Spleen (tissue), 11 donors: ENCODE results near the gene SSBP3. TPM values are rescaled to one million over a fixed set of nuclear protein-coding genes. Genes with fewer than 3 reads are reported as not detected.

Experiments used
- DNase-seq: peaks from one replicate; pipeline ENCODE4 v3.0.0-alpha.2; 2020
- H3K27ac ChIP-seq, 8 donors: fragments of 200-600 bp; sonication (generic) in 7 of 8; 1 replicate in 4 of 8; 2 replicates in 4 of 8; pipeline versions ENCODE4 v1.5.0 to v1.8.0; 2016 to 2021; ENCODE audit warnings: inconsistent platforms in 4 of 8, mild to moderate bottlenecking in 4 of 8, moderate library complexity in 1 of 8
- H3K27me3 ChIP-seq, 7 donors: fragments of 200-600 bp; sonication (generic) in 6 of 7; replicated peaks in 1 of 7; 1 replicate in 4 of 7; 2 replicates in 3 of 7; pipeline versions ENCODE4 v1.5.0 to v1.8.0; 2016 to 2021; ENCODE audit warnings: inconsistent platforms in 3 of 7, mild to moderate bottlenecking in 1 of 7
- H3K36me3 ChIP-seq, 6 donors: fragments of 200-600 bp; sonication (generic) in 5 of 6; 1 replicate in 4 of 6; 2 replicates in 2 of 6; pipeline versions ENCODE4 v1.5.0 to v1.8.0; 2016 to 2021; ENCODE audit warnings: inconsistent platforms in 2 of 6
- H3K4me1 ChIP-seq, 6 donors: fragments of 200-600 bp; sonication (generic) in 5 of 6; 1 replicate in 3 of 6; 2 replicates in 3 of 6; pipeline versions ENCODE4 v1.5.0 to v1.8.0; 2016 to 2021; ENCODE audit warnings: inconsistent platforms in 3 of 6
- H3K4me3 ChIP-seq, 8 donors: fragments of 200-600 bp; sonication (generic) in 7 of 8; 1 replicate in 4 of 8; 2 replicates in 4 of 8; pipeline versions ENCODE4 v1.5.0 to v1.8.0; 2016 to 2021; ENCODE audit warnings: inconsistent platforms in 4 of 8, mild to moderate bottlenecking in 4 of 8, moderate library complexity in 2 of 8
- H3K9me3 ChIP-seq, 8 donors: fragments of 200-600 bp; sonication (generic) in 7 of 8; 1 replicate in 4 of 8; 2 replicates in 4 of 8; pipeline versions ENCODE4 v1.5.0 to v1.8.0; 2016 to 2021; ENCODE audit warnings: inconsistent platforms in 4 of 8
- CTCF ChIP-seq, 11 experiments: fragments of 200-600 bp in 7 of 11; fragments of 450-650 bp in 4 of 11; sonication (generic) in 4 of 11; IDR thresholded peaks in 8 of 11; conservative IDR thresholded peaks in 3 of 11; 1 replicate in 7 of 11; 2 replicates in 4 of 11; pipeline versions ENCODE4 v1.4.0 to v1.8.0; 2016 to 2021; ENCODE audit warnings: antibody characterized with exemption in 11 of 11, inconsistent platforms in 4 of 11, mild to moderate bottlenecking in 1 of 11
- POLR2A ChIP-seq, 3 donors: fragments of 450-650 bp; IDR thresholded peaks; one replicate each; pipeline ENCODE4 v1.5.1; 2017; ENCODE audit warnings: antibody characterized with exemption in 3 of 3, mild to moderate bottlenecking in 1 of 3
- POLR2AphosphoS5 ChIP-seq, 3 donors: sonication (generic); formaldehyde crosslinking; IDR thresholded peaks; one replicate each; pipeline ENCODE4 v1.5.1; 2017; ENCODE audit warnings: antibody characterized with exemption in 3 of 3
- WGBS, 5 donors: extraction: QIAGEN DNeasy Blood & Tissue Kit in 3 of 5; methylation state at CpG; one replicate each; pipeline versions ENCODE4 v1.1.5 to v1.1.7; 2013 to 2018; 5-methylcytosine and 5-hydroxymethylcytosine counted together
- intact Hi-C: fragments of 100-400 bp; cut with DNase I; formaldehyde crosslinking; loops from one replicate; pipeline ENCODE4 v1.15.0; 2023; ENCODE audit warnings: low total_unique reads
- polyA plus RNA-seq, 3 donors: library from polyadenylated mRNA; stranded (reverse); fragments of 200-250 nt; gene quantifications; one replicate each; pipeline ENCODE4 v1.2.1, GENCODE V29; 2013
- total RNA-seq, 7 donors: library from RNA; depleted of rRNA in 3 of 7; stranded (reverse); fragments of >200 nt in 3 of 7; fragmentation: NEBNext Ultra II Directional in 4 of 7; extraction: Animal tissue kit (Norgen Biotek cat#: 25700) in 4 of 7; gene quantifications; one replicate each; pipeline versions ENCODE4 v1.1.0 to v1.2.1, GENCODE V29; 2016 to 2021
- donor health status: healthy with polysubstance abuse.
- donor health status: DM: no; HTN: no; CAD: no; lungs with moderate emphysema.
- donor health status: DM: no; HTN: no; CAD: no.
- donor health status: Bipolar disorder and iron deficiency.
- donor health status: healthy.
- donor health status: DM: no; HTN: no; CAD: no.
- donor health status: DM: yes; HTN: yes; CAD: no.

SSBP3 gene
- total and polyA plus RNA-seq, 10 donors: 14.4 to 73.5 (median 26.3) TPM

GRCh38 chr1:54342742-54343687 is 63.2 kb downstream of the SSBP3 start:
- Histone ChIP-seq H3K9me3 (no peaks in the 10 kb centered on the region), H3K27ac (peak overlapping the region in 4 of 8 donors; percentile 17 to 38 (median 23)), H3K4me1 (peaks cover 4 to 43% (median 23%) of the 10 kb centered on the region in 6 donors), H3K27me3 (no peaks in the 10 kb centered on the region), H3K4me3 (no peak overlapping the region), H3K36me3 (peaks cover 0 to 13% (median 0%) of the 10 kb centered on the region in 6 donors)
- TF ChIP-seq POLR2AphosphoS5 (IDR thresholded peaks at IDR 0.05): no peak
- no peak for TF ChIP-seq POLR2A (IDR thresholded peaks at IDR 0.05)
- TF ChIP-seq CTCF (IDR thresholded peaks at IDR 0.05 in 8 of 11, conservative IDR thresholded peaks at IDR 0.05 in 3 of 11): no peak
- no peak for DNase-seq
- 81 to 93% (median 88%) methylated on average over 26 of the region's 26 CpGs for WGBS, 5 donors
- intact Hi-C loops: no loop called here

GRCh38 chr1:54342288-54342687 is 63.9 kb downstream of the SSBP3 start:
- H3K9me3 ChIP-seq: no peaks in the 10 kb centered on the region
- H3K27me3 ChIP-seq: no peaks in the 10 kb centered on the region
- peaks cover 6 to 48% (median 24%) of the 10 kb centered on the region in 6 donors for H3K4me1 ChIP-seq
- no peak for DNase-seq
- WGBS, 5 donors: 47 to 78% (median 69%) methylated on average over 2 of the region's 2 CpGs
- peaks cover 0 to 13% (median 0%) of the 10 kb centered on the region in 6 donors for H3K36me3 ChIP-seq
- no peak for TF ChIP-seq POLR2AphosphoS5 (IDR thresholded peaks at IDR 0.05)
- TF ChIP-seq CTCF (IDR thresholded peaks at IDR 0.05 in 8 of 11, conservative IDR thresholded peaks at IDR 0.05 in 3 of 11): no peak
- TF ChIP-seq POLR2A (IDR thresholded peaks at IDR 0.05): no peak
- no peak overlapping the region for H3K4me3 ChIP-seq
- intact Hi-C loops: no loop called here
- H3K27ac ChIP-seq: peak overlapping the region in 4 of 8 donors; percentile 17 to 38 (median 23)

- TF ChIP-seq CTCF (IDR thresholded peaks at IDR 0.05 in 8 of 11, conservative IDR thresholded peaks at IDR 0.05 in 3 of 11): no peak
These were observed 64.4 kb downstream of the SSBP3 start for GRCh38 chr1:54341763-54342162.

GRCh38 chr1:54340878-54341277 is 65.3 kb downstream of the SSBP3 start:
- Histone ChIP-seq H3K4me3 (no peak overlapping the region), H3K36me3 (peaks cover 0 to 13% (median 0%) of the 10 kb centered on the region in 6 donors), H3K27ac (no peak overlapping the region), H3K27me3 (no peaks in the 10 kb centered on the region), H3K4me1 (peaks cover 14 to 61% (median 34%) of the 10 kb centered on the region in 6 donors), H3K9me3 (no peaks in the 10 kb centered on the region)
- no peak for DNase-seq
- no peak for TF ChIP-seq POLR2AphosphoS5 (IDR thresholded peaks at IDR 0.05)
- no peak for TF ChIP-seq POLR2A (IDR thresholded peaks at IDR 0.05)
- no peak for TF ChIP-seq CTCF (IDR thresholded peaks at IDR 0.05 in 8 of 11, conservative IDR thresholded peaks at IDR 0.05 in 3 of 11)
- intact Hi-C loops: no loop called here
- 86 to 97% (median 91%) methylated on average over 5 of the region's 5 CpGs for WGBS, 5 donors

More at GRCh38 chr1:54341763-54342162, 64.4 kb downstream of the SSBP3 start:
- DNase-seq: no peak
- Histone ChIP-seq H3K27ac (peak overlapping the region in 3 of 8 donors; percentile 16 to 38 (median 17)), H3K27me3 (no peaks in the 10 kb centered on the region), H3K9me3 (no peaks in the 10 kb centered on the region), H3K4me3 (no peak overlapping the region), H3K4me1 (peaks cover 6 to 53% (median 27%) of the 10 kb centered on the region in 6 donors), H3K36me3 (peaks cover 0 to 13% (median 0%) of the 10 kb centered on the region in 6 donors)
- WGBS, 5 donors: 75 to 95% (median 88%) methylated on average over 9 of the region's 9 CpGs
- intact Hi-C loops: no loop called here
